NCI-H446 (cell line): ENCODE measurements around the gene PPY.
A peak's percentile ranks its signal among the peaks of the same experiment; 100 is the strongest.
"Not testable (repeated sequence)": the region's sequence is repeated elsewhere in the genome, so short reads cannot be mapped to it uniquely, and the experiment has no call there.

Source experiments
- DNase-seq, 2 experiments: peaks; one replicate each; lab custom pipeline; 2025; lab: John Stamatoyannopoulos, UW

The PPY gene

GRCh38 chr17:43962479-43962878 is 20.2 kb upstream of the PPY start:
- no peak for DNase-seq

GRCh38 chr17:43961954-43962353 is 19.7 kb upstream of the PPY start:
- DNase-seq, result no peak

GRCh38 chr17:43961292-43961691 is 19.0 kb upstream of the PPY start:
- DNase-seq, result not testable (repeated sequence)

- no peak for DNase-seq
Measured at GRCh38 chr17:43958748-43959352, 16.6 kb upstream of the PPY start.

- no peak for DNase-seq
Measured at GRCh38 chr17:43956222-43956621, 13.9 kb upstream of the PPY start.

- no peak for DNase-seq
Measured at GRCh38 chr17:43953746-43954145, 11.5 kb upstream of the PPY start, which contains the start of gene PYY. Gene PYY, minus strand, starts transcription at chr17:43953940. Its CDS starts 457 bp downstream, at chr17:43953483.

GRCh38 chr17:43952724-43953666 is 10.7 kb upstream of the PPY start:
- DNase-seq, result no peak

GRCh38 chr17:43952351-43952723 is 10.1 kb upstream of the PPY start:
- DNase-seq, result no peak

GRCh38 chr17:43951750-43952149 is 9.5 kb upstream of the PPY start:
- no peak for DNase-seq

GRCh38 chr17:43950554-43950953 is 8.3 kb upstream of the PPY start:
- no peak for DNase-seq

- no peak for DNase-seq
Measured at GRCh38 chr17:43949781-43950180, 7.5 kb upstream of the PPY start.

- no peak for DNase-seq
Measured at GRCh38 chr17:43946781-43947180, 4.5 kb upstream of the PPY start.

- no peak for DNase-seq
Measured at GRCh38 chr17:43945074-43945829, 3.0 kb upstream of the PPY start.

- peak in 1 of 2 experiments; percentile 33 for DNase-seq
Measured at GRCh38 chr17:43940630-43941029, 1.6 kb downstream of the PPY start.

GRCh38 chr17:43939886-43940285 is 2.4 kb downstream of the PPY start:
- DNase-seq, result no peak

- not testable (repeated sequence) for DNase-seq
Measured at GRCh38 chr17:43939452-43939851, 2.8 kb downstream of the PPY start.

GRCh38 chr17:43938838-43939182 is 3.5 kb downstream of the PPY start:
- DNase-seq, result no peak

- DNase-seq, result no peak
Measured at GRCh38 chr17:43936434-43936833, 5.8 kb downstream of the PPY start.

GRCh38 chr17:43935926-43936261 is 6.4 kb downstream of the PPY start:
- DNase-seq, result no peak

GRCh38 chr17:43935204-43935925 is 6.9 kb downstream of the PPY start:
- DNase-seq, result no peak

- no peak for DNase-seq
Measured at GRCh38 chr17:43932923-43933322, 9.4 kb downstream of the PPY start.

GRCh38 chr17:43932357-43932756 is 9.9 kb downstream of the PPY start:
- no peak for DNase-seq
